GM19238 (cell line): ENCODE measurements around the gene MCM7.
A peak's percentile ranks its signal among the peaks of the same experiment; 100 is the strongest.
"Not testable (repeated sequence)": the region's sequence is repeated elsewhere in the genome, so short reads cannot be mapped to it uniquely, and the experiment has no call there.

Source experiments
- DNase-seq: peaks from one replicate; pipeline ENCODE4 v3.0.0; 2011; ENCODE audit warnings: low spot score; ENCODE audit not compliant: insufficient read length

Gene MCM7

DNA sequence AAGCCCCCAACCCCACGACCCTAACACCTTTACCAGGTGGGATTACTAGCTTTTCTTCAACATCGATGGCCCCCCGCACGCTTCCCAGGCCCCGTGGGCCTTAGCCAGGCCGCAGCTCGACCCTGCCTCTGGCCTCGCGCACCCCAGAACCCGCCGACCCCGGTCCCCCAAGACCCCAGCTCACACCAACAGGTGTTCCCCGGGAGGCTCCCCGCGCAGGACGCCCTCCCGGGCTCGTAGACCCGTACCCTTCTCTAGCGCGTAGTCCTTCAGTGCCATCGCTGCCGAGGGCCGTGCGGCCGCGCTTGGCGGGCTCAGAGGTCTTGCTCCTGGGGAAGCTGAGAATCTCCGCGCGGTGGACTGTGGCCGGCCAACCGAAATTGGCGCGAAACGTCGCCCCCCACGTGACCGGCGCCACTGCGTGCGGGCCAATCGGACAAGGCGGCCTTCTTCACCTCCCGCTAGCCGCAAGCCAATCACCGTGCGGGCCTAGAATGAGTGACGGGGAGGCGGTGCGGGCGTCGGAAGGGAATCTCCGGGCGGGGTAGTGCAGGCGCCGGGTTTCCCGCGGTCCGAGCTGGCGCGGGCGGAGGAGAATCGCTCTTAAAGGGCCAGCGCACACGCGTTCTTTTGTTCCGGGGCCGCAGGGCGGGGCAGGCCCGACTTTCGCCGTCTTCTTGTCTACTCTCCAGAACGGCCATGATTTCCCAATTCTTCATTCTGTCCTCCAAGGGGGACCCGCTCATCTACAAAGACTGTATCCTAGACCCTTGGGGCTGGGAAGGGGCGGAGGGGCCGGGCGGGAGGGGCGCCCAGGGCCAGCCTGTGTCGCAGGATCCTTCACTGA is at the start of gene MCM7, which contains the start of gene AP4M1:
Gene MCM7, minus strand, starts transcription at position 382 of the 847 bp plus-strand sequence. Its CDS starts 103 bp downstream, at position 279.
Gene AP4M1, plus strand, starts transcription at position 628 of the 847 bp plus-strand sequence. Its CDS starts 72 bp downstream, at position 700.
- peak; percentile 96 for DNase-seq

DNA sequence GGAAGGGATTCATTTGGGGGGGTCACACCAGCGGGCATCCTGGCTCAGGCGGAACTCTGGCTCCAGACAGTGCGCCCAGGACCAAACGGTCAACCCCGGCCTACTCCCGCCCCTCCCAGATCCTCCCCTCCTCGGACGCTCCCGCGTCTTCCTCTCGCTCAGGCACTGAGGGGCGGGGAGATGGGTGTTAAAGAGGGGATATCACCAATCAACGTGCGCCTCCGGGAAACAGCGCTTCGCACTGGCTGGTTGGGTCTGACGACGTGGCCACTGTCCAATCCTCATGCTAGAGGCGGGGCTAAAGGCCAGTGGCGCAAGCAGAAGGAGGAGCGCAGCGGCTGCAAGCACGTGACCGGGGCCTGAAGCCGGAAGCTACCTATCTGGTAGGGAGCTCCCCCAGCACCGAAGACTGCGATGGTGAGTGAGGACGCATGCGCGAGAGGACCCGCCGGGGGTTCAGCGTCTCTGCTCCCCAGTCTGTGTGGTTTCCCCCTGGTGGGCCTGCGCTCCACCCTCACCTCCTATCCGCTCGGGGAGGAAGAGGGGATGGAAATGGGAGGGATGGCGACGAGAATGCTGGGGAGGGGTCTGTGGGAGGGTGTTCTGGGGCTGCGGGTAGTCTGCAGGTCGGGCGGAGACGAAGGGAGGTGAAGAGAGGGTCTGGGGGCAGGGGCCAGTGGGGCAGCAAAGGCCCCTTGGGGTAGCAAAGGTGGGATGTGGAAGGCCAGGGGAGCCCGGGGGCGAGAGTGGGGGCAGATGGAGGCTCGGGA is 47.5 kb upstream of the MCM7 start, which contains the start of gene LAMTOR4:
Gene LAMTOR4, plus strand, starts transcription at position 360 of the 770 bp plus-strand sequence. Its CDS starts 55 bp downstream, at position 415.
- DNase-seq, result peak; percentile 98

DNA sequence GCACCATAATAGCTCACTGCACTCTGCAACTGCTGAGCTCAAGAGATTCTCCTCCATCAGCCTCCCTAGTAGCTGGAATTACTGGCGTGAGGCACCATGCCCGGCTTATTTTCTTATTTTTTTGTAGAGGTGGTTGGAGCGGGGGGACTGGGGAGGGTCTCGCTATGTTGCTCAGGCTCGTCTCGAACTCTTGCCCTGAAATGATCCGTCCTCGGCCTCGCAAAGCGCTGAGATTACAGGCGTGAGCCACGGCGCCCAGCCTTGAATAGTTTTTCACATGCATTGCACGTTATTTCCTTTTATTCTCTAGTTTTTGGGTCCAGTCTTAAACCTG is 47.0 kb upstream of the MCM7 start:
- DNase-seq, result no peak

DNA sequence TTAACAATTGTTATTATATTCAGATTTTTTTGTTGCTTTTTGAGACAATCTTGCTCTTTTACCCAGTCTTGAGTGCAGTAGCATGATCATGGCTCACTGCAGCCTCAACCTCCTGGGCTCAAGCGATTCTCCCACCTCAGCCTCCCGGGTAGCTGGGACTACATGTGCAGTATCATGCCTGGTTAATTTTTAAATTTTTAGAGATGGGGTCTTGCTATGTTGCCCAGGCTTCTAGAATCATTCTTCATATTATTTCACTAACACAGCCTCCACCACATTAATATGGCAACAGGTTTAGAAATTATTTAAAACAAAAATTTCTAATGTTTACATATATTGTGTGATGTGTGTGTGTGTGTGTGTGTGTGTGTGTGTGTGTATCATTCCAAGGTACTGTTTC is 46.1 kb upstream of the MCM7 start:
- no peak for DNase-seq

DNA sequence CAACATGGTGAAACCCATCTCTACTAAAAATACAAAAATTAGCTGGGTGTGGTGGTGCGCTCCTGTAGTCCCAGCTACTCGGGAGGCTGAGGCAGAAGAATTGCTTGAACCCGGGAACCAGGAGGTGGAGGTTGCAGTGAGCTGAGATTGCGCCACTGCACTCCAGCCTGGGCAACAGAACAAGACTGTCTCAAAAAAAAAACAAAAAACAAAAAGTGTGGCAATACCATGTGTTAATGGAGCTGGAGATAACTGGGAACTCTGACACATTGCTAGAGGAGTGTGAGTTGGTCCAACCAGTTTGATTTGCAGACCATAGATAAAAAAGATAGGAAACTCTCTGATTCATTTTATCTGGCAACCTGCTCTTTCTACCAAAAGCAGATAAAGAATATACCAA is 45.2 kb upstream of the MCM7 start:
- DNase-seq, result not testable (repeated sequence)

DNA sequence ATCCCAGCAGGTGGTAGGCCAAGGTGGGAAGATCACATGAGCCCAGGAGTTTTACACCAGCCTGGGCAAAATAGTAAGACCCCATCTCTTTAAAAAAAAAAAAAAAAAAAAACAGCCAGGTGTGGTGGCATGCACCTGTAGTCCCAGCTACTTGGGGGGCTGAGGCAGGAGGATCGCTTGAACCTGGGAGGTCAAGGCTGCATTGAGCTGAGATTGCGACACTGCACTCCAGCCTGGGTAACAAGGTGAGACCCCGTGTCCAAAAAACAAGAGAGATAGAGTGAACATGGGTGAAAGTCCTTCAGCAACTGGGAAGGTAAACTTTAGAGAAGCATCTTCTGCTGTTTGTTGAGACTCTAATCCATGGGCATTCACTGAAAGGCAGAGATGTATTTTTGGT is 41.3 kb upstream of the MCM7 start:
- DNase-seq, result no peak

DNA sequence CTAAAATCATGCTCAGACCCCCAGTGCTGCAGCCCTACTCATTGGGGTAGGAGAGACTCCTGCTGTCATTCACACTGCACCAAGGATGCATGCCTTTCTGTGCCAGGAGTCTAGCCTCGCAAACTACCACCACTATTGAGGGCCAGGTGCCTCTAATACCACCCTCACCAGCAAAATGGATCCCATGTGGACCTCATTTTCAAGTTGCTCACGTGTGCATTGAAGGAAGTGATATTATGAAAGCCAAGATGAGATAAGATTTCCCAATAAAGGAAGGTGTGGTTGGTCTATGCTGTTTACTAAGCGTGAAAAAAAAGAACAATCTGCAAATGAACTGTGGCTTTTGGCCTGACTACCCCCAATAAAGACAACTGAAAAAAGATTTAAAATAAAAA is 40.4 kb upstream of the MCM7 start:
- DNase-seq, result no peak

DNA sequence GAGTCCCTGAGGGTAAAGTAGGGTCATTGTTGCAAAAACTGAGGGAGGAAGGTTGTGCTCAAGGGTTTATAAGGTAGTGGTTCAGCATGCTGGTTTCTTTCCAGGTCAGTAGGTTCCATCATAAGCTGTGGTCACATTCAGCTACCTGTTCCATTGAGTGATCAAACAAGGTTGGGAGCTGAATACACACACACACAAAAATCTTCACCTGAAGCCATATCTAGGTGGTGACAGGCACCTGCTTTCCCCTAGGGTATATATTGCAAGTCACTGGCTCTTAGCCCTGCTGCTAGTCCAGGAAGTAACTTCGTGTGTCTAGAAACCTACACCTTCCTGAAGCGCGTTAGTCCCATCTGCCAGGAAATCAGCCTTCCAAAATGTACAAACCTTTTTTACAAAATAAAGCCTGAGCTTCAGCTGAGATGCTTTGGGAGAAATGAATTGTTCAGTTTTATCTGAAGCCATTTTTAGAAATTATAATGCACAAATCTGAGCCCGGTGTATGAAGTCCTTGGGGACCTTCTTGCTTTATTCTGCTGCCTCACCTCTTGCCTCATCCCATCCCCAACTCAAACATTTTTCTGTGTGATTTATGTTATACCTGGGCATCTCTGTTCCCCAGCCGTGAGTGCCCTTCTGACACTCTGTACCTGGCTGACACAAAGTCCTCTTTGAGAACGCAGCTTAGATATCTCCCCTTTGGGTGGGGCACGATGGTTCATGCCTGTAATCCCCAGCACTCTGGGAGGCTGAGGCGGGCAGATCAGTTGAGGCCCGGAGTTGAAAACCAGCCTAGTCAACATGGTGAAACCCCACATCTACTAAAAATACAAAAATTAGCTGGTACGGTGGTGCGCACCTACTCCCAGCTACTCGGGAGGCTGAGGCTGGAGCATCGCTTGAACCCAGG is 36.9 kb upstream of the MCM7 start:
- DNase-seq, result no peak

- DNase-seq, result no peak
Measured at GRCh38 chr7:100132697-100133151, 31.5 kb upstream of the MCM7 start.

GRCh38 chr7:100132126-100132525 is 30.9 kb upstream of the MCM7 start:
- DNase-seq, result no peak

- peak; percentile 71 for DNase-seq
Measured at GRCh38 chr7:100130608-100131453, 29.6 kb upstream of the MCM7 start.

DNA sequence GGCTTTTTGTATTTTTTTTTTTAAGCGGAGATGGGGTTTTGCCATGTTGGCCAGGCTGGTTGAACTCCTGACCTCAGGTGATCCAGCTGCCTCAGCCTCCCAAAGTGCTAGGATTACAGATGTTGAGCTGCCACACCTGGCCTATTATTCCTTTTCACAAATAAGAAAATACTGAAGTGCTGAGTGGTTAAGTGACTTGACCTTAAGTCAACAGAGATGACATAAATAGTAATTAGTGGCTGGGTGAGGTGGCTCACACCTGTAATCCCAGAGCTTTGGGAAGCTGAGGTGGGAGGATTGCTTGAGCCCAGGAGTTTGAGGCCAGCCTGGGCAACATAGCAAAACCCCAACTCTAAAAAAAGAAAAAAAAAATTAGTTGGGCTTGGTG is 29.0 kb upstream of the MCM7 start:
- DNase-seq, result not testable (repeated sequence)

DNA sequence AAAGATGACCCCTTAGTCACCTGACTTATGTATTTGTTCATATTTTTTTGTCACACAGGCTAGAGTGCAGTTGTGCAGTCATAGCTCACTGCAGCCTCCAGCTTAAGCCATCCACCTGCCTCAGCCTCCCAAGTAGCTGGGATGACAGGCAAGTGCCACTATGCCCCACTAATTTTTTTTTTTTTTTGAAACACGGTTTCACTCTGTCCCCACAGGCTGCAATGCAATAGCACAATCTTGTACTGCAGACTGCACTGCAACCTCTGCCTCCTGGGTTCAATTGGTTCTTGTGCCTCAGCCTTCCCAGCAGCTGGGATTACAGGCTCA is 27.4 kb upstream of the MCM7 start:
- no peak for DNase-seq

GRCh38 chr7:100127866-100128636 is 26.9 kb upstream of the MCM7 start:
- DNase-seq, result no peak

GRCh38 chr7:100126931-100127865 is 26.0 kb upstream of the MCM7 start, which contains the start of gene MBLAC1:
TSS of gene MBLAC1 (plus strand) at chr7:100126967. CDS start at chr7:100127396, 429 bp downstream.
- DNase-seq, result peak; percentile 75

- no peak for DNase-seq
Measured at GRCh38 chr7:100126239-100126930, 25.2 kb upstream of the MCM7 start.

GRCh38 chr7:100124301-100125230 is 23.4 kb upstream of the MCM7 start:
- no peak for DNase-seq
